Measurements from ENCODE around the gene TSBP1. TPM values are rescaled to one million over a fixed set of nuclear protein-coding genes. Genes with fewer than 3 reads are reported as not detected.
"Not testable (repeated sequence)": the region's sequence is repeated elsewhere in the genome, so short reads cannot be mapped to it uniquely, and the experiment has no call there.

The TSBP1 gene
- total and polyA plus RNA-seq, 7 donors, result not detected

- no peaks in the 10 kb centered on the region for H3K27me3 ChIP-seq (ENCODE audit: insufficient read depth in 3 of 3, low read length in 2 of 3)
- no peak for TF ChIP-seq CTCF (IDR thresholded peaks at IDR 0.05)
Observed at GRCh38 chr6:32371229-32371628, 474 bp downstream of the TSBP1 start.

GRCh38 chr6:32370505-32370904, 1.2 kb downstream of the TSBP1 start:
- TF ChIP-seq CTCF (IDR thresholded peaks at IDR 0.05), result no peak
- DNase-seq (no peak), ATAC-seq (no peak)
- no peaks in the 10 kb centered on the region for H3K27me3 ChIP-seq (ENCODE audit: insufficient read depth in 3 of 3, low read length in 2 of 3)
- intact Hi-C loops (cut with DNase I), result no loop called here
- H3K27ac ChIP-seq, result no peak overlapping the region
- no peak overlapping the region for H3K4me3 ChIP-seq
- WGBS, 3 donors, result 87 to 97% (median 89%) methylated on average over 2 of the region's 2 CpGs
- no peaks in the 10 kb centered on the region for H3K9me3 ChIP-seq
- H3K4me1 ChIP-seq, result no peaks in the 10 kb centered on the region
- no peaks in the 10 kb centered on the region for H3K36me3 ChIP-seq (ENCODE audit: insufficient read depth in 1 of 2, low read depth in 1 of 2)

More at GRCh38 chr6:32371229-32371628, 474 bp downstream of the TSBP1 start:
- intact Hi-C loops (cut with DNase I), result no loop called here
- no peak overlapping the region for H3K27ac ChIP-seq
- DNase-seq, result no peak
- no peaks in the 10 kb centered on the region for H3K9me3 ChIP-seq
- no peak overlapping the region for H3K4me3 ChIP-seq
- no peaks in the 10 kb centered on the region for H3K4me1 ChIP-seq
- WGBS, 3 donors, result 36 to 38% (median 37%) methylated on average over 1 of the region's 1 CpG
- no peak for ATAC-seq
- no peaks in the 10 kb centered on the region for H3K36me3 ChIP-seq (ENCODE audit: insufficient read depth in 1 of 2, low read depth in 1 of 2)

GRCh38 chr6:32369660-32370059, 2.0 kb downstream of the TSBP1 start:
- H3K27me3 ChIP-seq (ENCODE audit: insufficient read depth in 3 of 3, low read length in 2 of 3), result no peaks in the 10 kb centered on the region
- no peak overlapping the region for H3K27ac ChIP-seq
- ATAC-seq (no peak), DNase-seq (no peak)
- intact Hi-C loops (cut with DNase I), result no loop called here
- no peaks in the 10 kb centered on the region for H3K4me1 ChIP-seq
- WGBS, 3 donors, result 53 to 74% (median 56%) methylated on average over 3 of the region's 3 CpGs
- no peak overlapping the region for H3K4me3 ChIP-seq
- no peaks in the 10 kb centered on the region for H3K36me3 ChIP-seq (ENCODE audit: insufficient read depth in 1 of 2, low read depth in 1 of 2)
- no peaks in the 10 kb centered on the region for H3K9me3 ChIP-seq
- no peak for TF ChIP-seq CTCF (IDR thresholded peaks at IDR 0.05)

- no peaks in the 10 kb centered on the region for H3K36me3 ChIP-seq (ENCODE audit: insufficient read depth in 1 of 2, low read depth in 1 of 2)
- intact Hi-C loops (cut with DNase I), result no loop called here
- no peak for DNase-seq
- H3K27ac ChIP-seq, result no peak overlapping the region
- WGBS, 3 donors, result 75 to 93% (median 91%) methylated on average over 3 of the region's 3 CpGs
- peaks cover 0 to 3% (median 0%) of the 10 kb centered on the region in 3 donors for H3K27me3 ChIP-seq (ENCODE audit: insufficient read depth in 3 of 3, low read length in 2 of 3)
- TF ChIP-seq CTCF (IDR thresholded peaks at IDR 0.05), result no peak
- no peak overlapping the region for H3K4me3 ChIP-seq
- H3K9me3 ChIP-seq, result no peaks in the 10 kb centered on the region
- no peak for ATAC-seq
- no peaks in the 10 kb centered on the region for H3K4me1 ChIP-seq
Observed at GRCh38 chr6:32367644-32368043, 4.1 kb downstream of the TSBP1 start.

GRCh38 chr6:32359225-32359624, 12.5 kb downstream of the TSBP1 start:
- H3K9me3 ChIP-seq; ATAC-seq; DNase-seq; intact Hi-C loops (cut with DNase I); H3K4me1 ChIP-seq; H3K36me3 ChIP-seq (ENCODE audit: insufficient read depth in 1 of 2, low read depth in 1 of 2); H3K27ac ChIP-seq; H3K4me3 ChIP-seq; H3K27me3 ChIP-seq (ENCODE audit: insufficient read depth in 3 of 3, low read length in 2 of 3): not testable (repeated sequence)
- no CpG with 5 or more reads among the region's 1 CpG for WGBS, 3 donors

- DNase-seq; intact Hi-C loops (cut with DNase I); H3K9me3 ChIP-seq; H3K27ac ChIP-seq; ATAC-seq; H3K4me1 ChIP-seq; H3K27me3 ChIP-seq (ENCODE audit: insufficient read depth in 3 of 3, low read length in 2 of 3); H3K36me3 ChIP-seq (ENCODE audit: insufficient read depth in 1 of 2, low read depth in 1 of 2); H3K4me3 ChIP-seq: not testable (repeated sequence)
- WGBS, 3 donors, result 81 to 98% (median 97%) methylated on average over 6 to 7 of the region's 8 CpGs
Observed at GRCh38 chr6:32358548-32358947, 13.2 kb downstream of the TSBP1 start.

All from psoas muscle (tissue), 8 donors.